ENCODE measurements around the gene ADAMTS18.

The ADAMTS18 gene

DNA sequence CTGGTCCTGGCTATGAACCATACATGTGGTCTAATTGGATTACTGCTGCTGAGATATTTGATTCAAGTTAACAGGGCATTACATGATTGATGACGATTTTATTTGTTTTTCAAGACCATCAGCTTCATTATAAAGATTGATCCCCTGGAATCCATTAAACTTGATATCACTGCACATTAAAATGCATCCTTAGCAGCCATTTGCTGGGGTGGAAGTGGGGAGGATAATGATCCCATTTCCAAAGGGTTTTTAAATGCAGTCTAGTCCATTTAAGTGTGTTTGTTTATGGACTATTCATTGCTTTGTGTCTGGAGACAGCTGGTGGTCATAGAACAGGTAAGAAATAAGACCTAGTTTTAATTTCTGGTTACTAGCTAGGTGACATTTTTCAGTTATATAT is 40.9 kb downstream of the ADAMTS18 start:
- FAIRE-seq: no peak

GRCh38 chr16:77387815-77388209 is 47.0 kb downstream of the ADAMTS18 start:
- FAIRE-seq: no peak

DNA sequence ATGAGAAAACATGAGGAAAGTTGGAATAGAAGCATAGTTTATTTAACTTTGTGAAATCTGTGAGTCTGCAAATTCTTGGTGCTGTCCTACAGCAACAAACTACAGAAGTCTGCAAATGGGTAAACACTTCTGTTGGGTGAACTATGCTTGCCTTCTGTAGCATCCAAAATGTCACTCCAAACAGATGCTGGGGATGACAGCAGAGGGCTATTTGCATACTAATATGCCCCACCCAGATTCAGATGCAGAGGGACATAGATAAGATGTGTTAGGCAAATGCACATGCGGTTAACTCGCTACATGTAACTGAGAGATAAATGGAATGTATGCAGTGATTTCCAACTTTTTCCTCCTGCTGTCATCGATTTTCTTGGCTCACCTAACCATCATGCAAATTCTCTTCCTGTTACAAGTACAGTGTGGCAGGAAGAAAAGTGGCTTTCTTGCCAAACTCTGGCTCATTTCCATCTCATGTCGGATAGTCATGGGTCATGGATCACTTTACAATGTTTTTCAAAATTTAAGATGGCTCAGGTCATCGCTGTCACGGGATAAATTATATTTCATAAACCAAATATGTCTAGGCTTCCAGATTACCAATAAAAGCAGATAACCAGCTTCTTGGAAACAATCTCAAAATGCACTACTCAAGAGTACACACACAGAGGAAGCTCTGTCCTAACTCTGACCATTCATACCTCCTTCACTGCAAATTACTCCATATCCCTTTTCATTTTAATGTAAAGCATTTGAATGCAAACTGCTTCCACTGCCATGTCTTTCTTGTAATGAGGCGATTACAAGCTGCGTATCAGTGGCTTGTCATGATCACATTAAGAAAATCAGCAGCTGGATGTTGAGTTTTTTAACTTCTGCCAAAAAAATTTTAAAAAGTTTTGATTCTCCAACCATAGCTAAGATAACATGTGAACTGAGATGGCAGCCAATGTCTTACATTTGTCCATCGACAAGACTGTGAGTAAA is 47.7 kb downstream of the ADAMTS18 start:
- FAIRE-seq: no peak

DNA sequence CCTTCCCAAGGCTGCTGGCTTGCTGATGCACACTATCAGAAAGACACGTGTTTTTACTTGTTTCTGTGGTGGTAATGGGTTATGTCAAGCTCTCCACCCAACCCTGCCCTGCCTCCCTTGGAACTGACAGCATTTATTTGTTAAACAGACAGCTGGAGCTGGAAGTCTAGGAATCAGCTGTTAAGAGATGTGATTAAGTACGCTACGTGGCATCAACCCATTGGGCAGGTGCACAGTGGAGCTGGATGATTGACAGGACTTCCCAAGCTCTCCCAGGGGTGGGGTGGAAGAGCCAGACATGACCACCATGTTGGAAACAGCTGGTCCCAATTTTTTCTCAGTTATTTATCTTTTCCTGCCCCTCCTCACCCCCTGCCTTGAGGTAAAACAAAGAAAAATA is 49.4 kb downstream of the ADAMTS18 start:
- no peak for FAIRE-seq

GRCh38 chr16:77383606-77384187 is 51.1 kb downstream of the ADAMTS18 start:
- FAIRE-seq: no peak

- no peak for FAIRE-seq
These were observed 58.5 kb downstream of the ADAMTS18 start for GRCh38 chr16:77376358-77376757.

DNA sequence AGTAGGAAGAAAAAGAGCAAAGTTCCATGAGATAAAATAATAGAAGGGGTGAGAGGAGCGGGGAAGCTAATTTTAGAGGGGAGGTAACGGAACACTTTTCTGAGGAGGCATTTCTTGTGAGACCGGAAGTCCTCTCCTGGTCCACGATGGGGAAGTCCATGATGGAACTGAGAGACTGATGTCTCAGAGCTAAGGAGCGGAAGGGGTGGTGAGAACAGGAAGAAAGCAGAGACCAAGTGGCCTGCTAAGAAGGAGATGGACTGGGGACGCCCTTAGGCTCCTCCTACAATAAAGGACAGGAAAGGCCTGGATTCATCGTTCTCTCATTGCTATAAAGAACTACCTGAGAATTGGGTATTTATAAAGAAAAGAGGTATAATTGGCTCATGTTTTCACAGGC is 59.4 kb downstream of the ADAMTS18 start:
- FAIRE-seq: no peak

DNA sequence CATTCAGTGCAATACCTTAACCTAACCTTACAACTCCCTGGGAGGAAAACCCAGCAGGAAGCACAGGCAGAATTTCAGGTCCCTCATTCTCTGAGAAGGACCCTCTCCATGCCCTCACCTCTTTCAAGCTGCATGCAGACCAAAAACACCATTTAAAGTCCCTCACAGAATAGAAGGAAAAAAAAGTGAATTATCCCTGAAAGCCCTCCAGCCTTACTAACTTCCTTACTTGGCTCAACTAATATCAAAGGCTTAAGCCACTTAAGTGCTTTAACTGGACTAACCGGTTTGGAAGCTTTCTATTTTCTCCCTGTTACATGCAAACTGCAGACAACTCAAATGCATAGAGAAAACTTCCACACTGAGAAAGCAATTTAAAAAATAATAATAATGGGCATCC is 60.5 kb downstream of the ADAMTS18 start:
- FAIRE-seq: no peak

- no peak for FAIRE-seq
These were observed 61.1 kb downstream of the ADAMTS18 start for GRCh38 chr16:77373726-77374125.

DNA sequence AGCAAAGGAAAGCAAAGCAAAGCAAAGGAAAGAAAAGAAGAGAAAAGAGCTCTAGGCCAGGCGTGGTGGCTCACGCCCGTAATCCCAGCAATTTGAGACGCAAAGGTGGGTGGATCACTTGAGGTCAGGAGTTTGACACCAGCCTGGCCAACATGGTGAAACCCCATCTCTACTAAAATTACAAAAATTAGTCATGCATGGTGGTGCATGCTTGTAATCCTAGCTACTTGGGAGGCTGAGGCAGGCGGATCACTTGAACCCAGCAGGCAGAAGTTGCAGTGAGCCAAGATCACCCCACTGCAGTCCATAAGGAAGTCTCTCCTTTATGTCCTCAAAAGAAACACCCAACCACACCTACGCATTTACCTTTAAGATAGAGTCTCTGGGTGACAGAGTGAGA is 70.1 kb downstream of the ADAMTS18 start:
- no peak for FAIRE-seq

GRCh38 chr16:77359065-77359502 is 75.8 kb downstream of the ADAMTS18 start:
- FAIRE-seq: no peak

DNA sequence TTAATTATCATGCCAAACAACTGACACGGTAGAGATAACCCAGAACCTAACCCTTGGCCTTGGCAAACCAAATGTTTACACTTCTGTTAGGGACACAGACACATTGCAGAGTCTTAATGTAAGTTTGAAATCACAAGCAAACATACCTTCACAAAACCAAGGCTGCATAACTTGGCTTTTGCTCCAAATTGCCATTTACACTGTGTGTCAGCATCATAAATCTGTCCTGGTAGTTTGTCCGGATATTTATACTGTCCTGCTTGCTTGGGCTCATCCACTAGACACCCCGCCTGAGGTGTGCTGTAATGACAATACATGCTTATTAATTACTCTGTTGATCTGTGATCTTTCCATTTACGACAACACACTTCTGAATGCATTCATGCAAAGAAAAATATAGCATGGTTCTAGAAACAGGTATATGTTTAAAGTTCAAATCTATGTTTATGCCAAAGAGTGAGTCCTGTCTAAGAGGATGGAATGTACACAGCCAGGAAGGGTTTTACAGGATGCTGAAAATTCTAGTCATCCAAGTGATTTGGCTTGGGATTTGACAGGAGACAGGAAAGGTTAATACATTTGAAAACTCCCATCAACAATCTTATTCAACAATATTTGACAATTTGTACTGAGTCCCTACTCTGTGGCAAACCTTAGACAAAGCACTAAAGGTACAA is 81.1 kb downstream of the ADAMTS18 start:
- FAIRE-seq: no peak

DNA sequence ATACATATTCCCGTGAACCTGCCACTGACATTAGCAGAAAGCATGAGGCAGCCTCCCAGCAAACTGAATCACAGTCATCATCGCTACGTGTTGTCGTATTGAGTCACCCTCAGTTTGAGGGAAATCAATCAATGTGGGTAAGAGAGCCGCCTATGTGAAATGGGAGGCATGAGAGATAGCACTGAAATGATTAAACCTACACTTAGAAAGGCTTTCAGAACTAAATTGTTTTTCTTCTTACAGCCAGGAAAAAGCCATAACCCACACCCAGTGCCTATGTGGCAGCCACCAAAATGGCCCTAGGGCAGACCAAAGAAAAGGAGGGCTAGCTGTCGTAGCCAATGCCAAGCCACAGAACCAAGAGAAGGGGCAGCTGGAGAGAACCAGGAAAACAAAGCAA is 90.5 kb downstream of the ADAMTS18 start:
- FAIRE-seq: no peak

GRCh38 chr16:77336637-77337036 is 98.2 kb downstream of the ADAMTS18 start:
- FAIRE-seq: no peak

DNA sequence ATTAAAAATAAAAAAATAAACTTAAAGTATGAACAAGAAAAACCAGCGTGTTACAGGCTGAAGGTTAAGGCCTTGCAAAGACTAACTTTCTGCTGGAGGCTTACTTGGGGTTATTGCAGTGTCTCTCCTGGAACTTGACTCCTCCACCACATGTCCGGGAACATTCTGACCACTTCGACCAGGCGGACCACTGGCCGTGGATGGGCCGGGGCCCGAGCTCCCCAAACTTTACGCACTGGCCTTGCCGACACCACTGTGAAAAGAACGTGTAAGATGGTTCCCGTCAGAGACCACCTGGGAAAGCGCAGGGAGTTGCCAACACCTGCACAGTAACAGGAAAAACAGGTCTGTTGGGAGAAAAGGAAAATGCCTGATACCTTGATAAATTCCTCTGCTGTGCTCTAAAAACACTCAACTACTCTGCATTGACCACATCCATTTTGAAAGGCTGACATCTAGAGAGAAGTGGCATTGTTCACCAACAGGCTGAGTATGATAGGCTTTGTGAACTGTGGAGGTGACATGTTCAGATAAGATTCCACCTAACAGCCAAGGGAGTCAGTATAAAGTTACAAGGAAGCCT is 99.1 kb downstream of the ADAMTS18 start:
- no peak for FAIRE-seq

DNA sequence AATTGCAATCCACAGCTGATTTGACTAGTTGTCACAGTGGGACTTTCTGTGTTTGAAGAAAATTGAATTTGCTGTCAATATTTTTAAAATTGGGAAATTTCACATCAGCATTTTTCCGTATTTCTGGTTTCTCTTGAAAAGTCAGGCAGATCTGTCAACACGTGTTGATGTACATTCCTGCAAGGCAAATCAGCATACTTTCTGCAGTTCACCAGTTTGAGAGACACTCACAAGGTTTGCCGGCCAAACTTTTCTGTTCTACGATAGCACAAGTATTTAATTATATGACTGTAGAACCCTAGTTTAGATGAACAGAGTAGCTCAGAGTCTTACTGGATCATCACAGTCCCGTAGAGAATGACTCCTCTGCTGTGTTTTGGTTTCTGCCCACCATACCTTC is 102.0 kb downstream of the ADAMTS18 start:
- FAIRE-seq: no peak

DNA sequence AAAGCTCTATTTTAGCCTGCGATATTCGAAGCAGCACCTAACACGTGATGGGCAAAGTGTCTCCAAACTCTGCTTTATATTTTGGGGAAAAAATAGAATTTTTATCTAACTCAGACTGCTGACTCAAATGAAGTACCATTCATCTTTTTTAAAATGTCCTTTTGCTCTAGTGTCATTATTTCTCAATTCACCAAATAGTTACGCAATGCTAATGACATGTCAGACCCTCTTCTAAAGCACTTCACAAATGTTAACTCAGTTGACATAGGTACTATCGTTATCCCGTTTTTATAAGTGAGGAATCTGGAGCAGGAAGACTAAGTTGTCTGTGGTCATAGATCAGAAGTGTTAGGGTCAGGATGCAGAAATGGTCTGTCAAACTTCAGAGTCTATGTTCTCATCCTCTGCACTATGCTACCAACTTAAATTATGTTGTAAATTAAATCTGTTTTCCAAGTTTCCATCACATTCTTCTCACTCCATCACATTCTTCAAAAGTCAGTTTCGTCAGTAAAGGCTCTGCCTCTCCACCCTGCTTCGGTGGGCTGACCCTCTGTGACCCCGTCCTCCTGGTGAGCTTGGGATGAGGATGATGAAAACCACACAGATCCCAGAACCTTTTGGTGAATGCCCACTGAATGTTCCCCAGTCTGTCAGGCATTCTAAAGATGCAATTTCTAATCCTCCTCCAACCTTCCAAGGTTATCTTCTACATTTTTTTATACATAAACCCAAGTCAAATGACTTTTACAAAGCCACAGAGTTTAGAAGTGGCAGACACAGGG is 102.8 kb downstream of the ADAMTS18 start:
- no peak for FAIRE-seq

- no peak for FAIRE-seq
These were observed 103.8 kb downstream of the ADAMTS18 start for GRCh38 chr16:77331043-77331442.

DNA sequence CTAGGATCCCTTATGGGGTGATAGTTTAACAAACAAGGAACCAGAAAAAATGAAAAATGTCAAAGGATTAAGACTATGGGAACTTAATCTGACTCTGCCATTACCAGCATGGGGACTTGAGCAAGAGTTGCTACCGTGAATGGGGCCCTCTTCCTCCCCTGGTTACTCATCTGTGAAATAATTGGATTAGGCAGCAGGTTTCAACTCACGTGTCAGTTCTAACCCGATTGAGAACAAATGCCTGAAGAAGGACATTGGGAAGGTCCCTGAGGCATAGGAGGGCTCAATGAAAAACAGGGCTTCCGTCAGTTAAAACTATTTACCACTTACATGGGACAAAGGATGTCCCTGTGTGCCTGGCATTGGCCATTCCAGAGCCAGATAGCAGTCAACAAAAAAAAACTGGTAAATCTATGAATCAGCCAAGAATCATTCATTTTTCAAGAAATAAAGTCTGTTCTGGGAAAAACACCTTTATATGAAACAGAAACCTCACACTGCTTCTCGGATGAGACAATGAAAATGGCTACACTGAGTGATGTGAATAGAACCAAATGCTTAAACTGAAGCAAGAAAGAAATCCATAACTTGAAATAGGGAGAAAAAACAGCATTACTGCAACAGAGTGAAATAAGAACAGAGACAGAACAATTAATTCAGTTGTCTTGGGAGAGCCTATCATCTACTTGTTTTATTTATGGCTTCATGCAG is 104.3 kb downstream of the ADAMTS18 start:
- FAIRE-seq: no peak

GRCh38 chr16:77328768-77329167 is 106.1 kb downstream of the ADAMTS18 start:
- no peak for FAIRE-seq

GRCh38 chr16:77328274-77328673 is 106.6 kb downstream of the ADAMTS18 start:
- no peak for FAIRE-seq

DNA sequence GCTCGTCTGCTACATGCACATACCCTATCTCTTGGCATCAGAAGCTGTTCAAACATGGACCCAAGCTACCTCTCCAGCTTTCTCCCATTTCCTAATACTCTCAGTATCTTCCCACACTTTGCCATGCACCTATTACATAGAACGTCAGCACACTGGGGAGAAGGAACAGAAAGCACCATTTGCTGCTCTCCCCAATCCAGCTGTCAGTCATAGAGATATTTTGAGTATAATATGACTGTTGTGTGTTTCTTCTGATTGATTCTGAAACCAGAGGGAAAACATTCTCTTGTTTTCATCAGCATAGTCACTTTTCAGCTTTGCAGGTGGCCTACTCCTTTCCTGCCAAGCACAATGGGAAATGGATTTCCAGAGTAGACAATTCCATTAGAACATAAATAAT is 107.1 kb downstream of the ADAMTS18 start:
- no peak for FAIRE-seq
